HCT116 (cell line): ENCODE results near the gene OPCML. TPM values are rescaled to one million over a fixed set of nuclear protein-coding genes. Genes with fewer than 3 reads are reported as not detected.

Experiments used
- ATAC-seq: fragments of 200-7000 bp; cut with Tn5 transposase; 2 replicates; pipeline ENCODE4 v1.9.1; 2020; ENCODE audit warnings: mild to moderate bottlenecking, moderate library complexity
- BruUV-seq: library from RNA; stranded (reverse); fragments of 400-500 nt; replicated peaks from 2 replicates; lab custom pipeline; 2021; lab: Mats Ljungman, UMichigan
- CTCF ChIA-PET: fragments of 300-600 bp; sonication (Branson Sonifier 250); formaldehyde crosslinking; loops from one replicate; lab custom pipeline; 2021; ENCODE audit warnings: antibody characterized with exemption; lab: Charles Lee
- POLR2A ChIA-PET: fragments of 300-600, 350-600 bp; sonication (Branson Sonifier 250); formaldehyde crosslinking; loops from one replicate; lab custom pipeline; 2021; ENCODE audit warnings: antibody characterized with exemption; lab: Charles Lee
- RAD21 ChIA-PET, 2 experiments: fragments of 300-600 bp; sonication (Branson Sonifier 250); formaldehyde crosslinking; loops; one replicate each; lab custom pipeline; 2023; ENCODE audit warnings: low total read pairs in 2 of 2; ENCODE audit not compliant: uncharacterized antibody in 2 of 2, unreplicated experiment in 2 of 2, low non-redundant PET in 1 of 2; lab: Charles Lee
- DNase-seq: peaks from one replicate; pipeline ENCODE4 v3.0.0-alpha.2; 2010; ENCODE audit warnings: low read depth, low spot score
- H2AFZ ChIP-seq: fragments of 200-600 bp; shearing (Covaris generic), sonication (generic); 2 replicates; pipeline ENCODE4 v1.6.1; 2017; ENCODE audit warnings: low read depth, mixed run types, mixed read lengths, antibody characterized with exemption, low read length; ENCODE audit not compliant: poor library complexity, severe bottlenecking
- H3K27ac ChIP-seq: 2 replicates; pipeline ENCODE4 v1.5.1; 2012; ENCODE audit warnings: low read depth, low read length
- H3K27me3 ChIP-seq: fragments of 200-600 bp; sonication (generic); 2 replicates; pipeline ENCODE4 v1.6.1; 2016; ENCODE audit warnings: mixed run types, low read length, mixed read lengths; ENCODE audit not compliant: insufficient read depth
- H3K36me3 ChIP-seq, 2 experiments: fragments of 200-500 bp in 1 of 2; fragments of 200-600 bp in 1 of 2; sonication (Bioruptor generic) in 1 of 2; sonication (generic) in 1 of 2; 2 replicates each; pipeline versions ENCODE4 v1.5.1 to v1.6.1; 2014 to 2016; ENCODE audit warnings: low read length in 2 of 2, inconsistent platforms in 1 of 2, mixed read lengths in 1 of 2, mixed run types in 1 of 2; ENCODE audit not compliant: insufficient read depth in 2 of 2, control insufficient read depth in 1 of 2
- H3K4me1 ChIP-seq, 2 experiments: fragments of 200-600 bp in 1 of 2; sonication (generic) in 1 of 2; 2 replicates each; pipeline versions ENCODE4 v1.5.1 to v1.6.1; 2012 to 2017; ENCODE audit warnings: low read length in 2 of 2, inconsistent platforms in 1 of 2, mild to moderate bottlenecking in 1 of 2, mixed read lengths in 1 of 2, mixed run types in 1 of 2, moderate library complexity in 1 of 2; ENCODE audit not compliant: insufficient read depth in 2 of 2, control insufficient read depth in 1 of 2
- H3K4me2 ChIP-seq: fragments of 200-600 bp; sonication (generic); 2 replicates; pipeline ENCODE4 v1.6.1; 2017; ENCODE audit warnings: mixed run types, low read length, mixed read lengths
- H3K4me3 ChIP-seq, 2 experiments: fragments of 200-600 bp in 1 of 2; sonication (generic) in 1 of 2; replicated peaks in 1 of 2; 2 replicates each; pipeline ENCODE4 v1.5.1; 2011 to 2016; ENCODE audit warnings: low read length in 2 of 2, control low read depth in 1 of 2, low read depth in 1 of 2, mild to moderate bottlenecking in 1 of 2, mixed read lengths in 1 of 2, mixed run types in 1 of 2
- H3K79me2 ChIP-seq: fragments of 200-600 bp; sonication (generic); 2 replicates; pipeline ENCODE4 v1.6.1; 2017; ENCODE audit warnings: mild to moderate bottlenecking, mixed run types, low read length, moderate library complexity, mixed read lengths; ENCODE audit not compliant: insufficient read depth
- H3K9ac ChIP-seq: fragments of 200-600 bp; sonication (generic); 2 replicates; pipeline ENCODE4 v1.6.1; 2016; ENCODE audit warnings: low read length, mixed read lengths
- H3K9me2 ChIP-seq: fragments of 200-600 bp; sonication (generic), shearing (Covaris generic); 2 replicates; pipeline ENCODE4 v1.6.1; 2017; ENCODE audit warnings: mixed run types, mild to moderate bottlenecking, moderate library complexity; ENCODE audit not compliant: insufficient read depth
- H3K9me3 ChIP-seq, 2 experiments: fragments of 200-500 bp in 1 of 2; fragments of 200-600 bp in 1 of 2; sonication (Bioruptor generic) in 1 of 2; sonication (generic) in 1 of 2; 2 replicates each; pipeline ENCODE4 v1.6.1; 2014 to 2017; ENCODE audit warnings: low read length in 2 of 2, mixed read lengths in 2 of 2, inconsistent platforms in 1 of 2, low read depth in 1 of 2, mild to moderate bottlenecking in 1 of 2, mixed run types in 1 of 2, moderate library complexity in 1 of 2; ENCODE audit not compliant: control insufficient read depth in 1 of 2, insufficient read depth in 1 of 2
- H4K20me1 ChIP-seq: fragments of 200-600 bp; sonication (generic), shearing (Covaris generic); 2 replicates; pipeline ENCODE4 v1.6.1; 2017; ENCODE audit warnings: mixed run types, mild to moderate bottlenecking, moderate library complexity; ENCODE audit not compliant: insufficient read depth
- ATF3 ChIP-seq: IDR thresholded peaks from 2 replicates; pipeline ENCODE4 v1.6.1; 2012
- CBX3 ChIP-seq: IDR thresholded peaks from 2 replicates; pipeline ENCODE4 v1.6.1; 2012; ENCODE audit warnings: low read depth
- CTCF ChIP-seq, 3 experiments: fragments of 200-600 bp in 1 of 3; sonication (generic) in 1 of 3; IDR thresholded peaks in 2 of 3; conservative IDR thresholded peaks in 1 of 3; 2 replicates each; pipeline ENCODE4 v1.5.1; 2012 to 2017; ENCODE audit warnings: low read depth in 2 of 3, low read length in 2 of 3, antibody characterized with exemption in 1 of 3, borderline replicate concordance in 1 of 3, control low read depth in 1 of 3, mild to moderate bottlenecking in 1 of 3, mixed read lengths in 1 of 3, mixed run types in 1 of 3, moderate library complexity in 1 of 3; ENCODE audit not compliant: insufficient read depth in 1 of 3
- EGR1 ChIP-seq: IDR thresholded peaks from 2 replicates; pipeline ENCODE4 v1.6.1; 2012; ENCODE audit warnings: low read depth
- ELF1 ChIP-seq: IDR thresholded peaks from 2 replicates; pipeline ENCODE4 v1.6.1; 2012; ENCODE audit warnings: low read depth, borderline replicate concordance
- EZH2phosphoT487 ChIP-seq: fragments of 200-600 bp; IDR thresholded peaks from 2 replicates; pipeline ENCODE4 v1.6.1; 2018; ENCODE audit warnings: antibody characterized with exemption, borderline replicate concordance
- FOSL1 ChIP-seq: IDR thresholded peaks from 2 replicates; pipeline ENCODE4 v1.6.1; 2012; ENCODE audit warnings: low read depth
- MAX ChIP-seq: IDR thresholded peaks from 2 replicates; pipeline ENCODE4 v1.6.1; 2012
- POLR2AphosphoS5 ChIP-seq: IDR thresholded peaks from 2 replicates; pipeline ENCODE4 v1.6.1; 2011; ENCODE audit warnings: mild to moderate bottlenecking, low read depth, low read length, moderate library complexity
- REST ChIP-seq: IDR thresholded peaks from 2 replicates; pipeline ENCODE4 v1.6.1; 2012; ENCODE audit warnings: low read depth
- SIN3A ChIP-seq: IDR thresholded peaks from 2 replicates; pipeline ENCODE4 v1.6.1; 2012; ENCODE audit warnings: low read depth
- SP1 ChIP-seq: IDR thresholded peaks from 2 replicates; pipeline ENCODE4 v1.6.1; 2012; ENCODE audit warnings: low read depth
- SRF ChIP-seq: IDR thresholded peaks from 2 replicates; pipeline ENCODE4 v1.6.1; 2012; ENCODE audit warnings: low read depth
- TCF7L2 ChIP-seq: IDR thresholded peaks from 2 replicates; pipeline ENCODE4 v1.7.0; 2011; ENCODE audit warnings: borderline replicate concordance, inconsistent platforms; ENCODE audit not compliant: insufficient read depth, insufficient read length; ENCODE audit errors: extremely low read depth
- YY1 ChIP-seq: IDR thresholded peaks from 2 replicates; pipeline ENCODE4 v1.6.1; 2011; ENCODE audit warnings: low read length, low read depth, moderate library complexity, mild to moderate bottlenecking; ENCODE audit not compliant: insufficient replicate concordance; ENCODE audit errors: extremely low read depth
- ZFX ChIP-seq: fragments of 450-650 bp; IDR thresholded peaks from 2 replicates; pipeline ENCODE4 v1.6.1; 2017
- ZNF274 ChIP-seq: fragments of 200-500 bp; sonication (Bioruptor generic); IDR thresholded peaks from 2 replicates; pipeline ENCODE4 v1.6.1; 2014; ENCODE audit warnings: mild to moderate bottlenecking, low read depth, low read length, inconsistent platforms
- intact Hi-C: fragments of 100-400 bp; cut with micrococcal nuclease; formaldehyde crosslinking; loops from 2 replicates; pipeline ENCODE4 v1.10.0; 2022
- total RNA-seq: library from RNA; stranded (reverse); gene quantifications from one replicate; pipeline ENCODE4 v1.2.1, GENCODE V29; 2021; ENCODE audit not compliant: unreplicated experiment

The OPCML gene
- total RNA-seq, 1 experiment from 2014 or later: not detected

GRCh38 chr11:132785878-132786277 lies 746.4 kb downstream of the OPCML start:
- Histone ChIP-seq H4K20me1 (no peaks in the 10 kb centered on the region), H3K9me3 (peaks cover 0 to 13% of the 10 kb centered on the region in 2 experiments; a peak in 2 of 4 replicates), H3K36me3 (no peaks in the 10 kb centered on the region), H3K4me2 (no peak overlapping the region)
- DNase-seq: no peak
- RAD21 ChIA-PET: no interaction called here
- TF ChIP-seq SIN3A: no peak
- TF ChIP-seq YY1: no peak
- no peak for TF ChIP-seq CTCF (IDR thresholded peaks at IDR 0.05 in 2 of 3, conservative IDR thresholded peaks at IDR 0.05 in 1 of 3; ENCODE audit: borderline replicate concordance in 1 of 3, insufficient read depth in 1 of 3, low read depth in 2 of 3, low read length in 2 of 3)
- TF ChIP-seq ELF1: no peak
- no peak for TF ChIP-seq ZFX
- TF ChIP-seq TCF7L2: no peak
- no peak for TF ChIP-seq FOSL1
- no peak for TF ChIP-seq CBX3
- no peak for TF ChIP-seq EZH2phosphoT487
- TF ChIP-seq SRF: no peak
- TF ChIP-seq EGR1: no peak
- TF ChIP-seq REST: no peak
- no peak for TF ChIP-seq ATF3
- no peak for TF ChIP-seq POLR2AphosphoS5
- TF ChIP-seq SP1: no peak
- no peak for TF ChIP-seq MAX
- TF ChIP-seq ZNF274: no peak
- TF ChIP-seq, all 23 proteins: peak for 0
- no peak overlapping the region for H3K27ac ChIP-seq
- no peaks in the 10 kb centered on the region for H3K27me3 ChIP-seq
- BruUV-seq: no TSS peak
- H3K4me1 ChIP-seq: no peaks in the 10 kb centered on the region
- ATAC-seq: no peak
- no peak overlapping the region for H3K9ac ChIP-seq
- no peak overlapping the region for H3K4me3 ChIP-seq
- CTCF ChIA-PET: no interaction called here
- POLR2A ChIA-PET: no interaction called here
- H2AFZ ChIP-seq: no peak overlapping the region
- no peaks in the 10 kb centered on the region for H3K79me2 ChIP-seq
- intact Hi-C loops: no loop called here
- no peaks in the 10 kb centered on the region for H3K9me2 ChIP-seq
